ENCODE measurements around the gene SLC50A1.
A peak's percentile ranks its signal among the peaks of the same experiment; 100 is the strongest.
"Not testable (repeated sequence)": the region's sequence is repeated elsewhere in the genome, so short reads cannot be mapped to it uniquely, and the experiment has no call there.

The SLC50A1 gene

GRCh38 chr1:155166051-155166470 is 30.4 kb downstream of the SLC50A1 start:
- H3K36me3 Mint-ChIP-seq (ENCODE audit: low read depth), result peaks cover 14% of the 10 kb centered on the region
- H3K27ac Mint-ChIP-seq, result peak overlapping the region; percentile 94
- TF ChIP-seq, protein P1, sequence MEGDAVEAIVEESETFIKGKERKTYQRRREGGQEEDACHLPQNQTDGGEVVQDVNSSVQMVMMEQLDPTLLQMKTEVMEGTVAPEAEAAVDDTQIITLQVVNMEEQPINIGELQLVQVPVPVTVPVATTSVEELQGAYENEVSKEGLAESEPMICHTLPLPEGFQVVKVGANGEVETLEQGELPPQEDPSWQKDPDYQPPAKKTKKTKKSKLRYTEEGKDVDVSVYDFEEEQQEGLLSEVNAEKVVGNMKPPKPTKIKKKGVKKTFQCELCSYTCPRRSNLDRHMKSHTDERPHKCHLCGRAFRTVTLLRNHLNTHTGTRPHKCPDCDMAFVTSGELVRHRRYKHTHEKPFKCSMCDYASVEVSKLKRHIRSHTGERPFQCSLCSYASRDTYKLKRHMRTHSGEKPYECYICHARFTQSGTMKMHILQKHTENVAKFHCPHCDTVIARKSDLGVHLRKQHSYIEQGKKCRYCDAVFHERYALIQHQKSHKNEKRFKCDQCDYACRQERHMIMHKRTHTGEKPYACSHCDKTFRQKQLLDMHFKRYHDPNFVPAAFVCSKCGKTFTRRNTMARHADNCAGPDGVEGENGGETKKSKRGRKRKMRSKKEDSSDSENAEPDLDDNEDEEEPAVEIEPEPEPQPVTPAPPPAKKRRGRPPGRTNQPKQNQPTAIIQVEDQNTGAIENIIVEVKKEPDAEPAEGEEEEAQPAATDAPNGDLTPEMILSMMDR (IDR thresholded peaks at IDR 0.05), result no peak
- peaks cover 27% of the 10 kb centered on the region for H3K4me1 Mint-ChIP-seq
- no peaks in the 10 kb centered on the region for H3K27me3 Mint-ChIP-seq (ENCODE audit: low read depth, poor library complexity)
- H3K4me3 Mint-ChIP-seq, result peak overlapping the region; percentile 62
- DNase-seq, result peak; percentile 54
- peaks cover 11% of the 10 kb centered on the region for H3K9me3 Mint-ChIP-seq

DNA sequence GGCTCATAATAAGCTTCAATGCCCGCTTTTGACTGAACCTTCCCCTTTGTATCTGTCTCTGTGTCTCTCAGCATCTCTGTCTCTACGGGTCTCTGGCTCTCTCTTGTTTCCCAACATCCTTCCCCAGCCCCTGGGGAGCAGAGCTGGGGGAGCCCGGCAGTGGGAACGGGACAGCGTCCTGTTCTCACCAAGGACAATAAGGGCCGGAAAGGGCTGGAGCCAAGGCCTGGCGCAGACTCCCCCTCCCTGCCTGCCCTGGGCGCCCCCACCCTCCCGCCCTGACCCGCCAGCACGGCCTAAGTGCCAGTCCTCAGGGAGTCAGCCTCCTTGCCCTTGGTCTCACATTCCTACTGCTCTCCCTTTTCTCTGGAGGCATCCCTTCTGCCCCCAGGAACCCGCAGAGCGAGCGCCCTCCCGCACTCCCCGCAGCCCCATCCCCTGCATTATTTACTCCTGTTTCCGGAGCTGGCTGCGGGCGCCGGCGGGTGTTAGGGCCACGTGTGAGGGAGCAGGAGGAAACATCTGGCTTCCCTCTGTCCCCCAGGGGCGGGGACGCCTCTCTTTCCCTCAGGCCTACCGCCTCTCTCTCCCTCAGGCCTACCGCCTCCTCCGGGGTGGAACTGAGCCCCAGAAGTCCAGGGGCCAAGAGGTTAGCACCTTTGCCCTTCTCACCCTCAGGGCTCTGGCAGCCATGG is 31.0 kb downstream of the SLC50A1 start:
- peaks cover 29% of the 10 kb centered on the region for H3K4me1 Mint-ChIP-seq
- DNase-seq, result peak; percentile 58
- TF ChIP-seq, protein P1 (IDR thresholded peaks at IDR 0.05), result no peak
- H3K27ac Mint-ChIP-seq, result peak overlapping the region; percentile 94
- H3K36me3 Mint-ChIP-seq (ENCODE audit: low read depth), result peaks cover 14% of the 10 kb centered on the region
- peak overlapping the region; percentile 62 for H3K4me3 Mint-ChIP-seq
- H3K9me3 Mint-ChIP-seq, result peaks cover 11% of the 10 kb centered on the region
- no peaks in the 10 kb centered on the region for H3K27me3 Mint-ChIP-seq (ENCODE audit: low read depth, poor library complexity)

DNA sequence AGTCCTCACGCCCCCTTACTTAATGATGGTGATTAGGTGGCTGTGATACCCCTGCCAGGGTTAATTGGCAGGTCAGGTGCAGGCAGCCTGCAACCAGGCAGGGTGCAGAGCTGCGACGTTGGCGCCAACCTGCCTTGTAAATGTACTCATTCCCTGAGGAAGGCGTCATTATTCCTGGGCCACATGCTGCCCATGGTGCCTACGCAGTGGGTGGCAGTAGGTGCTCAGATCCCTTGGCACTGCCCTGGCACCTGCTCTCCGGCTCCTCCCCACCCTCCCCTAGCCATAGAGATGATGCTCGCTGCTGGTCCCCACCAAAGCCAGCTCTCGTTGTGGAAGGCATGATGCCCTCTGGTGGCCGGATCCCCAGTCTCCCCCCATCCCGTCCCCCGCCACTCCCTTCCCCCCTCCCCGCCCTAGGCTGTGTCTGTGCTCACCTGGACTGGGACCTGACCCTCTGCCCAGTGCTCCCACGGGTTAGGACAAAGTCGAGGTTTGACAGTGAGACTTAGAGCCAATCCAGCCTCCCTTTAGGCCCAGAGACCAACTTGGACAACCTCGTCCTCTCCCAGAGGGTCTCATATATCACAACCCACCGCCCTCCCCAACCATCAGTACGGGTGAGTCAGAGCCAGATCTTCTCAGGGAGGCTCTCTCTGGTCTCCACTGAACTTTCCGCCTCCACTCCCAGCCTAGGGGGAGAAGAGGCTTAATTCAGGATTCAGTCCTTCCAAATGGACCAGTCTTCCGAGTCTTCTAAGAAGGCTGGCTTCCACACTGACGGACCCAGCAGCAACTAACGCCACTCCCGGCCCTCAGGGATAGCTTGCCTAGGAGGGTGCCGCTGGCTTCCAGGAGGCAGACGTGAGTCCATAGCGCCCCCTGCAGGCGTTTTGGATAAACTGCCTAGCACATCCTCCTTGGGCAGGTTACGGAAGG is 31.8 kb downstream of the SLC50A1 start:
- Mint-ChIP-seq H3K4me1 (peaks cover 37% of the 10 kb centered on the region), H3K36me3 (ENCODE audit: low read depth) (peaks cover 14% of the 10 kb centered on the region), H3K4me3 (peak overlapping the region; percentile 77), H3K9me3 (peaks cover 11% of the 10 kb centered on the region), H3K27ac (peak overlapping the region; percentile 85), H3K27me3 (ENCODE audit: low read depth, poor library complexity) (no peaks in the 10 kb centered on the region)
- TF ChIP-seq, protein P1 (IDR thresholded peaks at IDR 0.05), result peak; percentile 79
- peak; percentile 91 for DNase-seq

GRCh38 chr1:155168105-155168445 is 32.4 kb downstream of the SLC50A1 start:
- H3K27ac Mint-ChIP-seq; DNase-seq; H3K27me3 Mint-ChIP-seq (ENCODE audit: low read depth, poor library complexity); H3K4me3 Mint-ChIP-seq: not testable (repeated sequence)
- Mint-ChIP-seq H3K36me3 (ENCODE audit: low read depth) (peaks cover 14% of the 10 kb centered on the region), H3K4me1 (peaks cover 40% of the 10 kb centered on the region), H3K9me3 (peaks cover 11% of the 10 kb centered on the region)

DNA sequence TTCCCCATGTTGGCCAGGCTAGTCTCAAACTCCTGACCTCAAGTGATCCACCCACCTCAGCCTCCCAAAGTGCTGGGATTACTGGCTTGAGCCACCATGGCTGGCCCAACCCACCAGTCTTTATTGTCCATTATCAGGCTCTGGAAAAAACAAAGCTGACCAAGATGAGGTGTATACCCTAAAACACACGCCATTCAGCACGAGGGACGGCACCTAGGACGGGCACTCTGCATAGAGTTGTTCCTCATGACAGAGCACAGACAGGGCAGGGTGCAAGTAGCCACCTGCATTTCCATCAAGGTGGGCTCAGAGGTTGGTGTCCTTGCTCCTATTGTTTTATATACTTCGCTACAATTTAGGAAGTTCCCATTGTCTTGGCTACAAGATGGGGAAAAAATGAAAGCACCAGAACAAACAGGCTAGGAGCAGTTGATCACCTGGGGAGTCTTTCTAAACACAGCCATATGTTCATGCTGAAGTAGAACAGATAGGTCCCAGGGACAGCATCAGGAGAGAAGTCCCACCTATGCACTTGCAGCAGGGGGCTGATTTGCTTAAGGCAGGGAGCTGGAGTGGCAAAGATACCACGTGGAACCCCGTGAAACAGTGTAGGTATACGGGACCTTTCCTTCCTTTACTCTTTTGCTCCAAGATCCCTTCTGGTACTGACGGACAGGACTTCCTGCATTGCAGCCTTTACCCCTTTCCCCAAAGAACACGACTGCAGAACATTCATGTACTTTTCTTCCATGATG is 33.0 kb downstream of the SLC50A1 start:
- DNase-seq, result no peak
- Mint-ChIP-seq H3K9me3 (peaks cover 11% of the 10 kb centered on the region), H3K4me3 (no peak overlapping the region)

More for the DNA sequence above, 33.0 kb downstream of the SLC50A1 start:
- Mint-ChIP-seq H3K27me3 (ENCODE audit: low read depth, poor library complexity) (peaks cover 7% of the 10 kb centered on the region), H3K27ac (no peak overlapping the region), H3K4me1 (peaks cover 45% of the 10 kb centered on the region), H3K36me3 (ENCODE audit: low read depth) (peaks cover 14% of the 10 kb centered on the region)
- TF ChIP-seq, protein P1 (IDR thresholded peaks at IDR 0.05), result no peak
